HG02981 (cell line): ENCODE measurements around the gene ACOT7.
"Not testable (repeated sequence)": the region's sequence is repeated elsewhere in the genome, so short reads cannot be mapped to it uniquely, and the experiment has no call there.

Source experiments
- ATAC-seq: cut with Tn5 transposase; IDR thresholded peaks from one replicate; pipeline ENCODE4 v1.9.1; 2021; ENCODE audit warnings: mild to moderate bottlenecking, moderate library complexity; ENCODE audit not compliant: unreplicated experiment

ACOT7 gene

DNA sequence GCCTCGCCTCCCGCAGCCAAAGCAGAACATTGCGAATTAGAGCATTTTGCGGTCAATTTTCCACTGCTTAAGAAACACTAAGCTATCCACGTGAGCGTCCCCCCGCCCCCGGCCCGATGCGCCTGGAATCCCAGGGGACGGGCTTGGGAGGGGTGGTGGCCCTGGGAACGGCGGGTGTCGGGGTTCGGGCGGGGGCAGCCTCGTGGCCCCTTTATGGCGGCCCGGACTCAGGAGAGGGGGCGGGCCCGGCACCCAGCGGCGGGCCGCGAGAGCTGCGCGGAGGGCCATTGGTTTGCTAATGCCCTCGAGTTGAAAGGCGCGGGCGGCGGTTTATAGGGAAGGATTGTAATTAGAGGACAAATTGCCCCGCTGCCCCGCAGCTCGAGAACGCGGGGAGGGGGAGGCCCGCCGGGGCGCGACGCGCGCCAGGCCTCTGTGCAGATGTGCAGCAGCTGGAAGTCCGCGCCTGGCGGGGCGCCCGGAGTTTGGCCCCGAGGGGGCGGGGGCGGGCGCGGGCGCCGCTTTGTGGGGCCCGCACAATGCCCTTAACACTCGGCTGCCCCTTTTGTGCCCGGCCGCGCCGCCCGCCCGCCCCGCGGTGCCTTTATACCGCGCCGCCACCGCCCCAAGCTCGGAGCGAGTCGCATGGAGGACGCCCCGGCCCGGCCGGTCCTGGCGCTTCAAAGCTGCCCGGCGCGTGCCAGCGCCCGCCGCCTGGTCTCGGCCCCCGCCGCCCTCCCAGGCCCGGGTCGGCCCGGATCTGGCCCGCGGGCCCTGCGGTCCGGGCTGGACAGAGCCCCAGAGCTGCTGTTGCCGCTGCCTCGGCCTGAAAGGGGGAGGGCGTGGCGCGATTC is 151.5 kb downstream of the ACOT7 start:
- no peak for ATAC-seq

- ATAC-seq, result no peak
These were observed 152.3 kb downstream of the ACOT7 start for GRCh38 chr1:6241107-6241886.

GRCh38 chr1:6239950-6240768 is 153.4 kb downstream of the ACOT7 start:
- ATAC-seq, result no peak

DNA sequence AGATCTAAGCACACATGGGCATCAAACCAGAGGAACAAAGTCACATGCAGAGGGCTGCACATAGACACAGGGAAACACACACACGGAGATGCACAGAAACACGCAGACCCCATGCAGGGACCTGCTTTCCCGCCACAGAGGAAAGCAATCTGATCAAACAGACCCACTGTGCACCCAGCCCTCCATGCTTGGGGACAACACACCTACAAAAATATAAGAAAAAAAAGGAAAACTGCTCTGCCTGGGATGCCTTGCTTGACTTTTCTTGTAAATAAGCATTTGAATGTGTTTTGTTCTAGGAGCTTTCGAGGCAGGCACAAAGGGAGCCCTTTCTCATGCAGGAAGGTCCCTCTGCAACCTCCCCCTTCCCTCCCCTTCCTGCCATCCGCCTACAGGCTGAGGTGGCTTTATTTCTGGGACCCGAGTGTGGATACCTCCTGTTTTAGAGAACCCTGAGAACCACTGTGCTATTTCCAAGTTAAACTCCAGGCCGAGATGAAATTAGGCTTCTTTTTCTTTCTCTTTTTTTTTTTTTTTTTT is 154.3 kb downstream of the ACOT7 start:
- ATAC-seq, result no peak

DNA sequence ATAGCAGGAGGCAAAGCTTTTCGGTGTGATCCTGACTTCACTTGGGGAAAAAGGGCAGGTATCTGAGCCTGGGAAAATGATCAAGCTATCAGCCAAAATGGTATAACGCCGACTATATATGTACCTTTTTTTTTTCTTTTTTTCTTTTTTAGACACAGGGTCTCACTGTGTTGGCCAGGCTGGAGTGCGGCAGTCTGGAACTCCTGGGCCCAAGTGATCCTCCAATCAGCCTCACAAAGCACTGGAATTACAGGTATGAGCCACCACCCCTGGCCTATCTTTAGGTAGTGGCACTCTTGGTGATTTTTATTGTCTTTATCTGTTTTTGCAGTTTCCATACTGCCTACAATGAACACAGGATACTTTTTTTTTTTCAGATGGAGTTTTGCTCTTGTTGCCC is 156.5 kb downstream of the ACOT7 start:
- ATAC-seq, result no peak

GRCh38 chr1:6235296-6235677 is 158.3 kb downstream of the ACOT7 start:
- ATAC-seq, result peak; percentile 8

- ATAC-seq, result no peak
These were observed 158.9 kb downstream of the ACOT7 start for GRCh38 chr1:6234502-6235295.

- ATAC-seq, result no peak
These were observed 160.2 kb downstream of the ACOT7 start for GRCh38 chr1:6233376-6233775.

- no peak for ATAC-seq
These were observed 167.9 kb downstream of the ACOT7 start for GRCh38 chr1:6225651-6226050.

- ATAC-seq, result no peak
These were observed 168.8 kb downstream of the ACOT7 start for GRCh38 chr1:6224718-6225117.

GRCh38 chr1:6223617-6224016 is 169.9 kb downstream of the ACOT7 start:
- no peak for ATAC-seq

DNA sequence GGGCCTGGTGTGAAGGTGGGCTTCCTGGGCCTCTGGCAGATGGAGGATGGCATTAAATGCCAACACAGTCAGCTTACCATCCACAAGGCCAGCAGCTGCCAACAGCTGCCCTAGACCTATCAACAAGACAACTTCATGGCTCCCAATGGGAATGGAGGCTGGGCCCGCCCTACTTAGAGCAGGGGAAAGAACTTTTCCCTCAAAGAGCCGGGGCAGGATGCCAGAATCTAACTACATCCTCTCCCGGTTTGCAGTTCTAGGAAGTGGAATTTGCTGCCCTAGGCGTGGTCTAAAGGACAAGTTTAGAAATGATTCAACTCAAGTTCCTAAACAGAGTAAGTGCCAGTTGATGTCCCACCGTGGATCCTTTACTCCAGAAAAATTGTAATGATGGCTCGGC is 170.9 kb downstream of the ACOT7 start:
- no peak for ATAC-seq

DNA sequence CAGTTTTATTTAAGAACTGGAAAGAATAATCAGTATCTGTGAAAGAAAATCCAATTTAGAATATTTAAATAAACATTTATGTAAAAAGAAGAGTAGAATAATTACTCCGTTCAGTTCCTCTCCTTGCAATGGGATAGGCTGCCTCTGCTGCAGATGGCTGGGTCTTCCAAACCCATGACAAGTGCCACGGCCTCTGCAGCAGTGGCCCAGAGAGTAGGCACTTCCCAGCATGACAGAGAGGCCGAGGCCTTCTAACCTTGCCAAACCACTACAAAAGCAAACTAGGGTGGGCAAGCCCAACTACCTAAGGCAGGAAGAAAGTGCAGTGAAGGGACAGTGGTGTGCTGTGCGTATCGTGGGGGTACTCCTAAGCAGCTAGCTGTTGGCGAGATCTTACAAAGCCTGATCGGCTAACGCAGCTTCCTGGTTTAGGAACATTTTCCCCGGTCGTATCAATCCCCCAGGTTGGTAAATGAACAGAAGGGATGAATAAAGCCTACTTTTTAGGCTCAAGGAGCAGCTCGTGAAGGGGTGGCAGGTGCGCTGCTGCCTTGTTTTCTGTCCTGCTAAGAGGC is 172.3 kb downstream of the ACOT7 start:
- no peak for ATAC-seq

- ATAC-seq, result no peak
These were observed 173.3 kb downstream of the ACOT7 start for GRCh38 chr1:6220236-6220635.

- not testable (repeated sequence) for ATAC-seq
These were observed 173.9 kb downstream of the ACOT7 start for GRCh38 chr1:6219641-6220040.

GRCh38 chr1:6218375-6219164 is 175.0 kb downstream of the ACOT7 start:
- no peak for ATAC-seq
